Measurements from ENCODE around the gene MKI67. TPM values are rescaled to one million over a fixed set of nuclear protein-coding genes. Genes with fewer than 3 reads are reported as not detected.
A peak's percentile ranks its signal among the peaks of the same experiment; 100 is the strongest.

Gene MKI67
- total RNA-seq, 2 experiments from 2014 or later, result 234 to 244 TPM

DNA sequence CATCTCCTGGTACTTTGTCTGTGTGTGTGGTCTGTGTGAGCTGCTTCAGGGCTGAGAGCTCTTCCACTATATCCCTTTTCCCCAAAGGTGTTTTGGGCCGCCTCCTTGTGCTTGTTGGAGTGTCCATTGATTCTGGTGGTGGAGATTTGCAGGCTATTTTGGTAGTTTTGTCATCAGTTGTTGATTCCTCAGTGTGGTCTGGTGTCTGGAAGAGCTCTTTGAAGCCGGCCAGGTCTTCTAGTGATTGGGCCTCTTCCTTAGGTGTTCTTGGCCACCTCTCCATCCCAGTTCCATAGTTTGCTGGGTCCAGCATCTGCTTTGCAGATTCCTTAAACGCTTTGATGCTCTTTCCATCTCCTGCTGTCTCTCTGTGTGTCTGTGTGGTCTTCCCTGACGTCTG is 20.8 kb downstream of the MKI67 start:
- no peak for ATAC-seq
- Mint-ChIP-seq H3K27me3 (no peaks in the 10 kb centered on the region), H3K9me3 (ENCODE audit: low read depth) (no peaks in the 10 kb centered on the region), H3K27ac (no peak overlapping the region), H3K36me3 (ENCODE audit: low read depth) (peaks cover 37% of the 10 kb centered on the region), H3K4me3 (no peak overlapping the region), H3K4me1 (peaks cover 15% of the 10 kb centered on the region)
- ChIA-PET POLR2A (no interaction called here), CTCF (interaction anchor here (0.6 to 1.4 kb wide), 3 partner anchors 10 to 226 kb away, joined by 3 to 5 read pairs (median 3); no protein-coding TSS in a partner anchor)
- DNase-seq, result no peak
- intact Hi-C loops (cut with DNase I, micrococcal nuclease), result no loop called here

DNA sequence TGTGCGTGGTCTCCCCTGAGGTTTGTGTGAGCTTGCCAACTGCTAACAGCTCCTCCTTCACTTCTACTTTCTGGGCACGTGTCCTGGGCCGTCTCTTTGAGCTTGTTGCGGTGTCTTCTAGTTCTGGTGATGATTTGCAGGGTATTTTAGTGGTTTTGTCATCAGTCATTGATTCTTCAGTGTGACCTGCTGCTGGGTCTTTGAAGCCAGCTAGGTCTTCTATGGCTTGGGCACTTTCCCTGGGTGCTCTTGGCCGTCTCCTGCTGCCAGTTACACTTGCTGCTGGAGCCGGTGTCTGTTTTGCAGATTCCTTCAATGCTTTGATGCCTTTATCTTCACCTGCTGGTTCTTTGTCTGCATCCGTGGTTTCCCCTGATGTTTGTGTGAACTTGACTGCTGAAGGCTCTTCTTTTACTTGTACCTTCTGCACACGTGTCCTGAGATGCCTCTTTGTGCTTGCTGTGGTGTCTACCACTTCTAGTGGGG is 23.0 kb downstream of the MKI67 start:
- intact Hi-C loops (cut with DNase I, micrococcal nuclease), result no loop called here

DNA sequence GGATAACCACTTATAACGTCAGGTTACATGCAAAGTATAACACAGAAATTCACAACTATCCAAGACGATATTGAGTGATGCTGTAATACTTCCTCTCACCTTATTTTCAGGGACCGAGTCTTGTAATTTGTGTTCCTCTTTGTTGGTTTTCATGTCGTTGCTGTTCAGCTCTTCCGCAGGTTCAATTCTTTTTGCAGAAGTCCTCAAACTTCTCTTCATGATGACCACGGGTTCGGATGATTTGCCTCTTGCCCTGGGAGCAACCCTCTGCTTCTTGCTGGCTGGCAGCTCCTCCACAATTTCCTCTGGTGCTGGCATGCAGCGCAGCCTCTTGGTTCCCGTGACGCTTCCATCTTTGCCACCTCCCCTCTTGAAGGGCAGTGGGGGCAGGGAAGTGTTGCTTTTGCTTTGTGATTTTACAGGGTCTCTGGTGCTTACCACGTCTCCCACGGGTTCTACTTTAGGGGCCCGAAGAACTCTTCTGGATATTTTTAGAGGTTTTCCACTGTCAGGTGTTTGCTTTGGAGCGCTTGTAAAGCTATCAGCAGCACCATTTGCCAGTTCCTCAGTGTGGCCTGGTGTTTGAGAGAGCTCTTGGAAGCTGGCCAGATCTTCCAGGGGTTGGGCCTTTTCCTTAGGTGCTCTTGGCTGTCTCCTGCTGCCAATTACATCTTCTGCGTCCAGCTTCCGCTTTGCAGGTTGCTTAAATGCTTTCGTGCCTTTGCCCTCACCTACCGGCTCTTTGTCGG is 23.6 kb downstream of the MKI67 start:
- POLR2A ChIA-PET, result no interaction called here
- Mint-ChIP-seq H3K4me3 (no peak overlapping the region), H3K4me1 (peaks cover 16% of the 10 kb centered on the region), H3K27me3 (no peaks in the 10 kb centered on the region), H3K36me3 (ENCODE audit: low read depth) (peaks cover 51% of the 10 kb centered on the region), H3K27ac (no peak overlapping the region), H3K9me3 (ENCODE audit: low read depth) (no peaks in the 10 kb centered on the region)
- CTCF ChIA-PET, result interaction anchor here (0.5 to 1.8 kb wide), 5 partner anchors 14 to 46 kb away, joined by 3 to 6 read pairs (median 3); no protein-coding TSS in a partner anchor
- ATAC-seq, result no peak
- no peak for DNase-seq
- intact Hi-C loops (cut with DNase I, micrococcal nuclease), result no loop called here

More for the DNA sequence above, 23.0 kb downstream of the MKI67 start:
- ATAC-seq (peak; percentile 43), DNase-seq (peak; percentile 27)
- Mint-ChIP-seq H3K9me3 (ENCODE audit: low read depth) (no peaks in the 10 kb centered on the region), H3K27me3 (no peaks in the 10 kb centered on the region), H3K4me1 (peaks cover 15% of the 10 kb centered on the region), H3K36me3 (ENCODE audit: low read depth) (peaks cover 45% of the 10 kb centered on the region), H3K4me3 (no peak overlapping the region), H3K27ac (no peak overlapping the region)
- POLR2A ChIA-PET, result no interaction called here
- CTCF ChIA-PET, result interaction anchor here (0.5 to 1.8 kb wide), 7 partner anchors 13 to 70 kb away, joined by 3 to 6 read pairs (median 3); no protein-coding TSS in a partner anchor

DNA sequence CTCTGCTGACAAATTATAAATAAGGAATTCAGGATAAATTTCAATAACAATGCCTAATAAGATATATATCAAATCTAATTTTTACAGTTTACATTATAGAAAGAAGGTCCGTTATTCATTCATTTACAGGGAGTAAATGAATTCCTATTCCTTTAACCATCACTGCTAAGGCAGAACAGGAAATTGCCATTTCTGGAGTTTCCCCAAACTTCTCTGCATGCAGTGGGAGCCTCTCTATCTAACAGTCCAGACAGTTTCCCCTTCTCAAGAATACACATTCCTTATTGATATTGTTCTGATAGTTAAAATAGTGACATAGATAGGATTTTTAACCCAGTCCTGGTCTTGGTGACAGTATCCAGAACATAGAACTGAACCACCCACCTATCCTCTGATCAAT is 24.3 kb downstream of the MKI67 start:
- Mint-ChIP-seq H3K36me3 (ENCODE audit: low read depth) (peaks cover 58% of the 10 kb centered on the region), H3K27me3 (no peaks in the 10 kb centered on the region), H3K27ac (no peak overlapping the region), H3K9me3 (ENCODE audit: low read depth) (no peaks in the 10 kb centered on the region), H3K4me1 (peaks cover 18% of the 10 kb centered on the region), H3K4me3 (no peak overlapping the region)
- intact Hi-C loops (cut with DNase I, micrococcal nuclease), result no loop called here
- DNase-seq (no peak), ATAC-seq (no peak)
- ChIA-PET CTCF (no interaction called here), POLR2A (no interaction called here)

DNA sequence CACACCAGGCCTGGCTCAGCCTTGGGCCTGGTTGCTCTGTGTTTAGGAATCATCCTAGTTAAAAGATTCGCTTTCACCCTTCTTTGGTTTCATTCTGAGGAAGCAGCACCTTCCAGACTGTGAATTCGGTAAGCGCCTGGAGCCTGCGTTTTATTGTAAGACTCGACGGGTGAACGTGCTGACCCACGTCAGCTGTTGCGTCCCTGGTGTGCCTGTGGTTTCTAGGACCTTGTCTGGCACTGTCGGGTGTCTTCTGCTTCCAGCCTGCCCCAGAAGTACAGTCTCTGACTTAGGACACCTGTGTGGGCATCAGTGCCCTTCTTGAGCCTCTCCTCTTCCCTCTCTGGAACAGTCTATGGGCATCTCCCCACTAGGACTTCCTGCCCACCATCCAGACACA is 26.3 kb downstream of the MKI67 start:
- intact Hi-C loops (cut with DNase I, micrococcal nuclease), result no loop called here
- CTCF ChIA-PET, result no interaction called here
- POLR2A ChIA-PET, result no interaction called here

DNA sequence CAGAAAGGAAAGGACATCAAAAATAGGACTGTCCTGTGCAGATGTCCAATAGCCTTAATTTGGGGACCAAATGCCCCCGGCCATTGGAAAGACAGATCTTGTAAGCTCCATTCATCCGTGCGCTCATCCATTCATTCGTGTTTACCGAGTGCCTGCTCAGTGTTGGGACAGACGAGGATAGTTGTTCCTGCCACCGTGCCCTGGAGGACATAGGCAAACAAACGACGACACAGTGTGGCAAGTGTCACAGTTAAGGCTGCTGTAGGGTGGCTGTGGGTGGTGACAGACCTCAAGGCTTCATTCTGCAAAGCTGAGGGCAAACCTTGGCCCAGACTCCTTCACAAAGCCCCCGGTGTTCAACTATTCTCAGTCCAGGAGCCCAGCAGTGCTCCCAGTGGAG is 27.6 kb downstream of the MKI67 start:
- H3K4me1 Mint-ChIP-seq, result peaks cover 26% of the 10 kb centered on the region
- H3K27ac Mint-ChIP-seq, result no peak overlapping the region
- ChIA-PET POLR2A (no interaction called here), CTCF (no interaction called here)
- no peak overlapping the region for H3K4me3 Mint-ChIP-seq
- H3K27me3 Mint-ChIP-seq, result no peaks in the 10 kb centered on the region
- H3K36me3 Mint-ChIP-seq (ENCODE audit: low read depth), result peaks cover 64% of the 10 kb centered on the region
- DNase-seq (no peak), ATAC-seq (no peak)
- intact Hi-C loops (cut with DNase I, micrococcal nuclease), result no loop called here
- H3K9me3 Mint-ChIP-seq (ENCODE audit: low read depth), result no peaks in the 10 kb centered on the region

More for the DNA sequence above, 26.3 kb downstream of the MKI67 start:
- no peak for DNase-seq
- no peak overlapping the region for H3K4me3 Mint-ChIP-seq
- H3K27ac Mint-ChIP-seq, result no peak overlapping the region
- no peak for ATAC-seq
- no peaks in the 10 kb centered on the region for H3K9me3 Mint-ChIP-seq (ENCODE audit: low read depth)
- H3K36me3 Mint-ChIP-seq (ENCODE audit: low read depth), result peaks cover 68% of the 10 kb centered on the region
- no peaks in the 10 kb centered on the region for H3K27me3 Mint-ChIP-seq
- peaks cover 33% of the 10 kb centered on the region for H3K4me1 Mint-ChIP-seq

DNA sequence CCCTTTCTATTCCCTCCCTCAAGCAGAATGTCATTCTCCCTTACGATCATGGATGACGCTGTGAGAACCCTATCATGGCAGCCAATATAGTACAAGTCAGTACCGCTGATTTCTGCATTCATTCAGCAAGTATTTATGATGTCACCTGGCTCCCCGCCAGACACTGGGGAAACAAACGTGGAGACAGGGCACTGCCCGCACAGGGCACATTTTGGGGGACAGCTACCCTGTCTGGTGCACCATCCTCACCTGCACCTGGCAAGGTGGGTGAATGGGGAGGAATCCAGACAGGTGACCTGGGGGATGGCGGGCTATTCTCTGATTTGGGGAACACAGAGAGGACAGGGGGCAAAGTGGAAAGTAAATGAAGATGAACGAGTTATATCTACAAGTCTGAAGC is 28.4 kb downstream of the MKI67 start:
- Mint-ChIP-seq H3K4me1 (peaks cover 22% of the 10 kb centered on the region), H3K4me3 (no peak overlapping the region), H3K27ac (no peak overlapping the region), H3K9me3 (ENCODE audit: low read depth) (no peaks in the 10 kb centered on the region), H3K36me3 (ENCODE audit: low read depth) (peaks cover 57% of the 10 kb centered on the region), H3K27me3 (no peaks in the 10 kb centered on the region)
- no peak for DNase-seq
- CTCF ChIA-PET, result interaction anchor here (0.7 to 2.0 kb wide), 2 partner anchors 53 to 62 kb away, joined by 3 to 6 read pairs; no protein-coding TSS in a partner anchor
- ATAC-seq, result no peak
- intact Hi-C loops (cut with DNase I, micrococcal nuclease), result no loop called here
- POLR2A ChIA-PET, result no interaction called here

DNA sequence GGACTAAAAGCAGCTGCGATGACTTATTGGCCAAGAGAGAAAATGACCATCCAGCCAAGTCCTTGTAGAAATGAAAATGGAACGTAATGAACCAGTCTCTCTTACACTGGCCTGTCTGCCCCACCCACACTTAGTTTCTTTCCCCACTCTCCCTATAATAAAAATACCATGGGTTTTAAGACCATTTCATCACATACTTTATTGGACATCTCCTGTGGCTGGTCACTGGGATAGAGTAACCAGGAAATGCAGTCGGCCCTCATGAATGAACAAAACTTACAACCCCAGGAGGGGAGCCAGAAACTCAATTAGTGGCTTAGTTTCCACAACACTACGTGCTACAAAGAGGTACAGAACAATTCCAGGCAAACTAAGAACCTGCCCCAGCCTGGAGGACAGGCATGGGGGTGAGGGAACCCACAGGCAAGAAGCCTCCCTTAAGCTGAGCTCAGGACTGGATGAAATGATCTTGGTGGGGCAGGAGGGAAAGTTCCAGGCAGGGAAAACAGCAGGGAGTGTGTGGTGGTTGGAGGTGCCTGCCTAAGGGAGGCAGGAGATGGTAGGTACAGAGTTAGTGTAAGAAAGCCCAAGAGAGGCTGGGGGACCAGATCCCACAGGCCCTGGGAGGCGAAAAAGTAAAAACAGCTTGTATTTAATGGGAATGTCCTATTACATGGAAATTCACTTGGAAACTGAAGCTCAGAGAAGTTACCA is 29.6 kb downstream of the MKI67 start:
- Mint-ChIP-seq H3K4me1 (peaks cover 22% of the 10 kb centered on the region), H3K9me3 (ENCODE audit: low read depth) (no peaks in the 10 kb centered on the region), H3K27me3 (no peaks in the 10 kb centered on the region), H3K4me3 (no peak overlapping the region), H3K27ac (no peak overlapping the region), H3K36me3 (ENCODE audit: low read depth) (peaks cover 47% of the 10 kb centered on the region)
- intact Hi-C loops (cut with DNase I, micrococcal nuclease), result no loop called here
- POLR2A ChIA-PET, result no interaction called here
- CTCF ChIA-PET, result interaction anchor here (0.6 to 2.0 kb wide), 3 partner anchors 12 to 54 kb away, joined by 3 to 6 read pairs (median 3); no protein-coding TSS in a partner anchor
- no peak for ATAC-seq
- DNase-seq, result no peak

DNA sequence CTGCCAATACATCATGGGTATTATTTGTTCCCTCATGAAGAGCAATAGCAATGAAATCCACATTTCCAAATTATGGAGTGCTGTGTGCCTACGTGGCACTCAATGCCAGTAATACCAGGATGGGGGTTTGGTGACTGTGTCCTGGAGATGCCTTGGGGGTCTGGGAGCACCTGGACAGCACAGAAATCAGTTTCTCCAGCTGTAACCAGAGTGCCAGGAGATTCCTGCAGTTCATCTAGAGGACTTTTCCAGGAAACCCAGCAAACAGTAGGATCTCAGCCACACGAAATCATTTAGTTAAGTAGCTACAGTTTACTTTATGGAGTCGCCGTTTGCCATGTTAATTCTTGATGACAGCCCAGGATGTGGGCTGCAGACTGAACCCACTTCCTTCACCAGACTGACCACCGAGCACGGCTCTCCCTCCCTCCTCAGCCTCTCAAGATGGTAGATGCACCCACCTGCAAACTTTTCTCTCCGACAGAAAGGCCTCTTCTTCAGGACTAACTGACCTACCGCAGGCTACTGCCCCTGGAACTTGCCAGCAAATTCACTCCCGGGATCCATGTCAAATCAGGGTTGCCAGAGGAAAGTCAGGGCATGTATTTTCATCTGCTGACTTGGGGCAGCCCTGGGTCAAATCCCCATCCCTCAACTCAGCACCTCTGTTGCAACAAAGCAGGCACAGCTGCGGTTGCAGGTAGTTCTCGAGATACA is 30.3 kb downstream of the MKI67 start:
- ChIA-PET CTCF (interaction anchor here (0.6 to 2.0 kb wide), 6 partner anchors 10 to 144 kb away, joined by 3 to 6 read pairs (median 4); partner anchors contain the start of gene MKI67), POLR2A (interaction anchor here (0.6 to 1.0 kb wide), 2 partner anchors 18 to 30 kb away, joined by 3 to 4 read pairs; partner anchors contain the start of gene MKI67)
- Mint-ChIP-seq H3K27ac (peak overlapping the region; percentile 1), H3K27me3 (no peaks in the 10 kb centered on the region), H3K4me3 (no peak overlapping the region), H3K36me3 (ENCODE audit: low read depth) (peaks cover 40% of the 10 kb centered on the region), H3K4me1 (peaks cover 22% of the 10 kb centered on the region), H3K9me3 (ENCODE audit: low read depth) (no peaks in the 10 kb centered on the region)
- peak; percentile 26 for DNase-seq
- intact Hi-C loops (cut with DNase I, micrococcal nuclease), result no loop called here
- peak; percentile 43 for ATAC-seq

DNA sequence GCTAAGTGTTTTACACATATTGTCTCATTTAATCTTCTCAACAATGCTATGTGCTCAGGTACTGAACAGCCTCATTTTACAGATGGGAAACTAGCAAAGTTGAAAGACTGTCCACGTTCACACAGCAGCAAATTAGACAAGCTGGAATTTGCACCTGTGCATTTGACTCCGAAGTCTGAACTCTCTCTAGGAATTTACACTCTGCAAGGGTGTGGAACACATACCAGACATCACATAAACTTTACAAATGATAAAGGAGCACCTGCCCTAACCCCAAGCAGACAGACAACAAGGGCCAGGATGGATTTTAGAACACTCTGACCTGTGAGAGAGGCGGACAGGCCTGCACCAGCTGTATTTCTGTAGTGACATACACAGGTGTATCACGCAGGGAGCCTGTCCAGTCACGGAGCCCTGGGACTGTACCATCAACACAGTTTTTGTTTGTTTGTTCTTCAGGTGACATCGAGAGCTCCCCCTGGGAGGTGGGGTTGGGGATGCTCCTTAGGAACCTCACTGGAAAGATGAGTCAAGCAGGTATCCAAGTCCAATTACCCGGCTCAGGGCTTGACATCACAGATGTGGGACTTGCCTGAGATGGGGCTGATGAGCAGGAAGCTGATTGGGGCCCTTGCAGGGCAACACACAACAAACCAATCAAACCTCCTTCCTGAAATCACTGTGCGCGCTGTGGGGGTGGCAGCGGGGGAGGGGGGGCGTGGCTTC is 31.0 kb downstream of the MKI67 start:
- Mint-ChIP-seq H3K9me3 (ENCODE audit: low read depth) (no peaks in the 10 kb centered on the region), H3K36me3 (ENCODE audit: low read depth) (peaks cover 37% of the 10 kb centered on the region), H3K4me1 (peaks cover 22% of the 10 kb centered on the region), H3K27me3 (no peaks in the 10 kb centered on the region), H3K4me3 (no peak overlapping the region), H3K27ac (no peak overlapping the region)
- ATAC-seq, result peak; percentile 74
- ChIA-PET POLR2A (interaction anchor here (0.6 to 1.0 kb wide), 2 partner anchors 19 to 30 kb away, joined by 3 to 4 read pairs; partner anchors contain the start of gene MKI67), CTCF (interaction anchor here (0.6 to 1.8 kb wide), 5 partner anchors 10 to 145 kb away, joined by 3 to 5 read pairs (median 3); partner anchors contain the start of gene MKI67)
- DNase-seq, result peak; percentile 57
- intact Hi-C loops (cut with DNase I, micrococcal nuclease), result no loop called here
